NCI-H82 treated with DMSO at 0.1 percent for 48 hours (cell line): ENCODE results near the gene PDCD11.
"Not testable (repeated sequence)": the region's sequence is repeated elsewhere in the genome, so short reads cannot be mapped to it uniquely, and the experiment has no call there.

Source experiments
- DNase-seq: peaks from one replicate; lab custom pipeline; 2025; ENCODE audit not compliant: unreplicated experiment; lab: John Stamatoyannopoulos, UW

Gene PDCD11

GRCh38 chr10:103396067-103396788 is at the start of gene PDCD11, which contains the start of gene ATP5MK:
TSS of gene PDCD11 (plus strand) at chr10:103396626. CDS start at chr10:103398427, 1,801 bp downstream.
TSS of gene ATP5MK (minus strand) at chr10:103396475. CDS start at chr10:103392457, 4,018 bp downstream.
- peak; percentile 90 for DNase-seq

GRCh38 chr10:103350175-103350516 is 46.3 kb upstream of the PDCD11 start:
- no peak for DNase-seq

- DNase-seq: peak; percentile 58
Observed at GRCh38 chr10:103350517-103351260, 45.7 kb upstream of the PDCD11 start, which contains the start of gene PCGF6. TSS of gene PCGF6 (minus strand) at chr10:103351140. CDS start at chr10:103351066, 74 bp downstream.

GRCh38 chr10:103353281-103353680 is 43.1 kb upstream of the PDCD11 start:
- no peak for DNase-seq

GRCh38 chr10:103354567-103354966 is 41.9 kb upstream of the PDCD11 start:
- not testable (repeated sequence) for DNase-seq

- DNase-seq: no peak
Observed at GRCh38 chr10:103355906-103356599, 40.4 kb upstream of the PDCD11 start.

- DNase-seq: not testable (repeated sequence)
Observed at GRCh38 chr10:103359493-103359892, 36.9 kb upstream of the PDCD11 start.

GRCh38 chr10:103360791-103361190 is 35.6 kb upstream of the PDCD11 start:
- not testable (repeated sequence) for DNase-seq

GRCh38 chr10:103367379-103367781 is 29.0 kb upstream of the PDCD11 start:
- DNase-seq: no peak

- DNase-seq: peak; percentile 89
Observed at GRCh38 chr10:103367782-103368518, 28.5 kb upstream of the PDCD11 start, which contains the start of gene TAF5. TSS of gene TAF5 (plus strand) at chr10:103367976. CDS start at chr10:103367990, 14 bp downstream.

- no peak for DNase-seq
Observed at GRCh38 chr10:103373544-103373943, 22.9 kb upstream of the PDCD11 start.

- no peak for DNase-seq
Observed at GRCh38 chr10:103374263-103374662, 22.2 kb upstream of the PDCD11 start.

GRCh38 chr10:103382769-103383168 is 13.7 kb upstream of the PDCD11 start:
- DNase-seq: no peak

GRCh38 chr10:103394180-103394579 is 2.2 kb upstream of the PDCD11 start:
- no peak for DNase-seq

- no peak for DNase-seq
Observed at GRCh38 chr10:103395754-103396066, 716 bp upstream of the PDCD11 start.

- DNase-seq: no peak
Observed at GRCh38 chr10:103396789-103397087, 312 bp downstream of the PDCD11 start.

- DNase-seq: no peak
Observed at GRCh38 chr10:103397191-103397825, 882 bp downstream of the PDCD11 start.

- no peak for DNase-seq
Observed at GRCh38 chr10:103413564-103413963, 17.1 kb downstream of the PDCD11 start.

- DNase-seq: no peak
Observed at GRCh38 chr10:103415581-103415980, 19.2 kb downstream of the PDCD11 start.

- no peak for DNase-seq
Observed at GRCh38 chr10:103416436-103417147, 20.2 kb downstream of the PDCD11 start.
